ENCODE measurements around the gene FADD.

FADD gene

DNA sequence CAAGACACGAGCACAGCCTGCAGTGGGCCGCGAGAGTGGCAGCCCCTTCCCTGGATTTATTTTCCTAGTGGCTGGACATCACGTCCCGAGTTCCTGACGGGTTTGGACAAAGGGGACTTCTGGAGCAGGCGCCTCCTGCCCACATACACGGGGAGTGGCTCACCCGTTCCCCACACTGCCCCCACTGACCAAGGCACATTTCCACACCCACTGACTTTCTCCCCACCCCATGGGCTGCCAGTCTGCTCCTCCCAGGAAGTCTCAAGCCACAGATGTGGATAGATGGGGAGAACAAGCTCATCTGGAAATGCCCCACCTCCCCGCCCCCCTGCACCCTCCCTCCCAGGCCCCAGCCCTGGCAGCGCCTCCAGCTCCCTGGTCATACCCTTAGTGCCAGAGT lies 34.0 kb upstream of the FADD start:
- DNase-seq (ENCODE audit: low read depth), result no peak
- TF ChIP-seq, protein P1, sequence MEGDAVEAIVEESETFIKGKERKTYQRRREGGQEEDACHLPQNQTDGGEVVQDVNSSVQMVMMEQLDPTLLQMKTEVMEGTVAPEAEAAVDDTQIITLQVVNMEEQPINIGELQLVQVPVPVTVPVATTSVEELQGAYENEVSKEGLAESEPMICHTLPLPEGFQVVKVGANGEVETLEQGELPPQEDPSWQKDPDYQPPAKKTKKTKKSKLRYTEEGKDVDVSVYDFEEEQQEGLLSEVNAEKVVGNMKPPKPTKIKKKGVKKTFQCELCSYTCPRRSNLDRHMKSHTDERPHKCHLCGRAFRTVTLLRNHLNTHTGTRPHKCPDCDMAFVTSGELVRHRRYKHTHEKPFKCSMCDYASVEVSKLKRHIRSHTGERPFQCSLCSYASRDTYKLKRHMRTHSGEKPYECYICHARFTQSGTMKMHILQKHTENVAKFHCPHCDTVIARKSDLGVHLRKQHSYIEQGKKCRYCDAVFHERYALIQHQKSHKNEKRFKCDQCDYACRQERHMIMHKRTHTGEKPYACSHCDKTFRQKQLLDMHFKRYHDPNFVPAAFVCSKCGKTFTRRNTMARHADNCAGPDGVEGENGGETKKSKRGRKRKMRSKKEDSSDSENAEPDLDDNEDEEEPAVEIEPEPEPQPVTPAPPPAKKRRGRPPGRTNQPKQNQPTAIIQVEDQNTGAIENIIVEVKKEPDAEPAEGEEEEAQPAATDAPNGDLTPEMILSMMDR (IDR thresholded peaks at IDR 0.05; ENCODE audit: low read length, missing control alignments), result no peak

DNA sequence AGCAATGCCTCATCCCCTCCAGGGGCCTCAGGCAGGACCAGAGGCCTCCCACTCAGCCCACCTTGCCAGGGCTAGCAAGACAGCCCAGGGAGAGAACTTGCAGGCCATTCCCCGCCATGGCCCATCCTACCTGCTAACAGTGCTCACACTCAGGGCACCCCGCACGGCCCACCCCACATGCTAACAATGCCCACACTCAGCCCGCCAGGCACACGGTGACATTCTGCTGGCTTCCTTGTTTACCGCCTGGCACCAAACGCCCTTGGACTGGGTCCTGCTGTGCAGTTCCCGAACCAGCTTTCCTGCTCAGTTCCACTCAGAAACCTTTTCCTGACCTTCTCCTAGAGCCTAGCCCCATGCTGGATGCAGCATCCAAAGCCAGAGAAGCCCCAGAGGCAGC lies 33.5 kb upstream of the FADD start:
- H3K4me3 ChIP-seq (replicated peaks; ENCODE audit: low read depth, low read length), result no peak overlapping the region
- no peak for DNase-seq (ENCODE audit: low read depth)
- TF ChIP-seq, protein P1 (IDR thresholded peaks at IDR 0.05; ENCODE audit: low read length, missing control alignments), result no peak

More for the DNA sequence above, 34.0 kb upstream of the FADD start:
- H3K4me3 ChIP-seq (replicated peaks; ENCODE audit: low read depth, low read length), result no peak overlapping the region

DNA sequence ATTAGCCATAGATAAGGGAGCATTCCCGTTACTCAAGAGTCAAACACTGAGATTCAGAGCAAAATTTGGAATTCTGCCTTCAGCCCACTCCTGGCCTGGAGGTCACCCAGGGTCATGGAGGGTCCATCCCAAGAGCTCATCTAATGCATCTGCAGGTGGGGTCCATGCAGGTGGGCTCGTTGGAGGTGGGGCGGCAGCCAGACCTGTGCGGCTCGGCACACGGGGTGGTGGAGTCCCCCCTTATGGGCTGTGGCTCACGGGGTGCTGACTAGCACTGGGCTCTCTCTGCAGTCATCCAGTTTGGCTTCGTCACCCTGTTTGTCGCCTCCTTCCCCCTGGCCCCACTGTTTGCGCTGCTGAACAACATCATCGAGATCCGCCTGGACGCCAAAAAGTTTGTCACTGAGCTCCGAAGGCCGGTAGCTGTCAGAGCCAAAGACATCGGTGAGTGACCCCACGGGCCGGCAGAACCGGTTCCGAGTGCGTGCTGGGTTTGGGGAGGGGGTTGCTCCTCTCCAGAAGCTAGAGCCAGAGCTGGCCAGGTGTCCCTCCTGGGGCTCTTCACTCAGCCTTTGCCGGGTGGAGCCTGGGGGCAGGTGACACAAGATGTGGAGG lies 32.4 kb upstream of the FADD start:
- TF ChIP-seq, protein P1 (IDR thresholded peaks at IDR 0.05; ENCODE audit: low read length, missing control alignments), result no peak

DNA sequence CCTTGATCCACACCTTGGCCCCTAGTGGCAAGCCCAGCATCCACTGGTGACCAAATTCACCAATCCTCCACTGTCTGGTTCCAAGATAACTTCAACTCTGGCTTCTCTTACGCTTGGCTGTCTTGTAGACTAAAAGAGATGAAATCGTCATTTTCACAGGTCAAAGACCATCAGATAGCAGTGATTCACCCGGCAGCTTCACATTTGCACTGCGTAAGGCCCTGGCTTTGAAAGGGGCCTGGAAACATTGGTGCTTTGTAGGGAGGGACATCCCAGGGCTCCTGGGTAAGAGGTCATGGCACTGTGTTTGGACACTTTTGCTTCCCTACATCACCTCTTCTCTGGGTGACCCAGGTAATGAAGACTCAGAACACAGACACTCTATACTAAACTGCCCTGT lies 30.1 kb upstream of the FADD start:
- DNase-seq (ENCODE audit: low read depth), result no peak
- no peak overlapping the region for H3K4me3 ChIP-seq (replicated peaks; ENCODE audit: low read depth, low read length)
- TF ChIP-seq, protein P1 (IDR thresholded peaks at IDR 0.05; ENCODE audit: low read length, missing control alignments), result no peak

More for the DNA sequence above, 32.4 kb upstream of the FADD start:
- DNase-seq (ENCODE audit: low read depth), result no peak
- H3K4me3 ChIP-seq (replicated peaks; ENCODE audit: low read depth, low read length), result no peak overlapping the region

DNA sequence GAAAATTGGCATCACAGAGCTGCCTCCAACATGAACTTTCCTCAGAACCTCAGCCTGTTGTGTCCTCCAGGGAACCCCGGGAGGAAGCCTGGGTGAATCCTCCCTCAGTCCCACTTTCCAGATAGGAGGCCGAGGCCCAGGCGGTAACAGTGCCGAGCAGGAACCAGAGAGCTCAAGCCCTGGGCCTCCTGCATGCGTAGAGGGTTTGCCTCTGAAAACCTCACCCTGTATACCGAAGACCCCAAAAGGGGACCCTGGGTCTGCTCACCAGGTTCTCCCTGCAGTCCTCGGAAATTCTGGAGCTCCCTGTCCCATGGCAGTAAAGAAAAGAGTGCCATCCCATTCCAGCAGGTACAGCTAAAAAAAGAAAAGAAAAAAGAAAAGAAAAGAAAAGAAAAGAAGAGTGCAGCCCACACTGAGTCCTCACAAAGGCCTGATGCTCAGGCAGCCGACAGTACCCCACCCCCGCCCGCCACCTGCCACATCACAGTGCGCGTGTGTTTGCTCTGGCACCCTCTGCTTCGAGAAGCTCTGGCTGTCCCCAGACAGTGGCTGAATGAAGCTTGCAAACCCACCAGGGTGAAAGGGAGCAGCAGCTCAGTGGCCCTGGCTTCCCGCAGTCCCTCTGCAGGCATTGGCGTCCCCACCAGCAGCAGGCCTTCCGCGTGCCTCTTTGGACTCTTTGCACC lies 28.4 kb upstream of the FADD start:
- TF ChIP-seq, protein P1 (IDR thresholded peaks at IDR 0.05; ENCODE audit: low read length, missing control alignments), result no peak
- no peak overlapping the region for H3K4me3 ChIP-seq (replicated peaks; ENCODE audit: low read depth, low read length)
- DNase-seq (ENCODE audit: low read depth), result no peak

DNA sequence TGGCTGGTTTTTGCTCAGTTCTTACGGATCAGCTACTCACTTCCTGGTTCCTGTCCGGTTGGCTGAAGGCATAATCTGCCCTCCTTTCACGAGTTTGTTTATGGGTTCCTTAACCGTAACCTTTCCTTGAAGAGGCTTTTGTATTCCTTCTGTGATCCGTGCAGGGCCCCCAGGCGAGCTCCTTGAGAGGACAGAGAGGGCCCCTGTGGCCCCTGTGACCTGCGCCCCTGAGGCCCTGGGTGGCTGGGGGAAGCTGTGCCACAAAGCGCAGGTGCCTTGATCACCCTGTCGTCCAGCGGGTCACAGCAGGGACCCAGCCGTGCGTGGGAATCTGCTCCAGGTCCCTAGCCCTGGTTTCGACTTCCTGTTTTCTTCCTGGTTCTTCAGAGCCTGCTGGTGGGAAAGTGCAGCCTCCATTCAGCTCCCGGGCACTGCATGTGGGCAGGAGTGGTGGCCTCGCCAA lies 27.8 kb upstream of the FADD start:
- no peak overlapping the region for H3K4me3 ChIP-seq (replicated peaks; ENCODE audit: low read depth, low read length)
- DNase-seq (ENCODE audit: low read depth), result no peak
- TF ChIP-seq, protein P1 (IDR thresholded peaks at IDR 0.05; ENCODE audit: low read length, missing control alignments), result no peak
